Measurements from ENCODE around the gene NAGK. TPM values are rescaled to one million over a fixed set of nuclear protein-coding genes. Genes with fewer than 3 reads are reported as not detected.
A peak's percentile ranks its signal among the peaks of the same experiment; 100 is the strongest.
"Not testable (repeated sequence)": the region's sequence is repeated elsewhere in the genome, so short reads cannot be mapped to it uniquely, and the experiment has no call there.

The NAGK gene
- total RNA-seq, 1 donor from 2014 or later = 157 TPM

DNA sequence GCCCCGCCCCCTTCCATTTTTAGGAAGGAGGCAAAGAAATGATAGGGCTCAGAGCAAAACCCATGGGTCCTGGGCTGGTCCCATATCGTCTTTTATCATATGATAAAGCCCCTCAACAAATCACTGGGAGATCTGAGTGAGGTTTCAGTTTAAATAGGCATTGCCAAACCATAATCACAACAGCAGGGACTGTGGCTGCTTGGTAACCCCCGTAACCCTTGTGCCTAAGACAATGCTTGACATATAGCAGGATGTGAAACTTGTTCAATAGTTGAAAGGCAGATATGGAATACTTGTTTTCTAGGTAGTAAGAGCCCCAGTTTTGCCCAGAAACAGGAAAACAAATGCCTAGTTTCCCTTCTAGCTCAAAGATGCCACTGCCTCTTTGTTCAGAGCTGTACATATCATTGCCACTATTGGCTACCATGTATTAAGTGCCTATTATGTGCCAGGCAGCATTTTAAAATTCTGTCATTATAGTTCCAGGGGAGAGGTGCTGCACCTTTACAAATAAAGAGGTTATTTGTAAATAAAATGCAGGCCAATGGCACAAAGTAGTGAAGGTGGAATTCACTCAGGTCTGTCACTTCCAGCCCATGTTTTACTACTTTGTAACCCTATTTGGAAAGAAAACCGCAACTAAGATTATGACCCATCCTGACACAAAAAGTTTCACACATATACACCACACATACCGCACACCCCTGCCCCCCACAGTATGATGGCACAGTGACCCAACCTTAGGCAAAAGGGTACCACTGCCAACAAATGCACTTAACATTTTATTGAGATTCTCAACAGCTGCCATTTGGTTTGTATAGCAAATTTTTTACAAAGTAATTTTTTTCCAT, 14.2 kb downstream of the NAGK start:
- no peak for DNase-seq (ENCODE audit: extremely low spot score, unreplicated experiment)
- TF ChIP-seq, protein P1, sequence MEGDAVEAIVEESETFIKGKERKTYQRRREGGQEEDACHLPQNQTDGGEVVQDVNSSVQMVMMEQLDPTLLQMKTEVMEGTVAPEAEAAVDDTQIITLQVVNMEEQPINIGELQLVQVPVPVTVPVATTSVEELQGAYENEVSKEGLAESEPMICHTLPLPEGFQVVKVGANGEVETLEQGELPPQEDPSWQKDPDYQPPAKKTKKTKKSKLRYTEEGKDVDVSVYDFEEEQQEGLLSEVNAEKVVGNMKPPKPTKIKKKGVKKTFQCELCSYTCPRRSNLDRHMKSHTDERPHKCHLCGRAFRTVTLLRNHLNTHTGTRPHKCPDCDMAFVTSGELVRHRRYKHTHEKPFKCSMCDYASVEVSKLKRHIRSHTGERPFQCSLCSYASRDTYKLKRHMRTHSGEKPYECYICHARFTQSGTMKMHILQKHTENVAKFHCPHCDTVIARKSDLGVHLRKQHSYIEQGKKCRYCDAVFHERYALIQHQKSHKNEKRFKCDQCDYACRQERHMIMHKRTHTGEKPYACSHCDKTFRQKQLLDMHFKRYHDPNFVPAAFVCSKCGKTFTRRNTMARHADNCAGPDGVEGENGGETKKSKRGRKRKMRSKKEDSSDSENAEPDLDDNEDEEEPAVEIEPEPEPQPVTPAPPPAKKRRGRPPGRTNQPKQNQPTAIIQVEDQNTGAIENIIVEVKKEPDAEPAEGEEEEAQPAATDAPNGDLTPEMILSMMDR (IDR thresholded peaks at IDR 0.05) = no peak
- no peak overlapping the region for H3K27ac Mint-ChIP-seq (ENCODE audit: unreplicated experiment)
- H3K27me3 Mint-ChIP-seq (ENCODE audit: unreplicated experiment) = peaks cover 22% of the 10 kb centered on the region
- no peaks in the 10 kb centered on the region for H3K4me1 Mint-ChIP-seq (ENCODE audit: unreplicated experiment)
- no peaks in the 10 kb centered on the region for H3K9me3 Mint-ChIP-seq (ENCODE audit: unreplicated experiment)
- peaks cover 11% of the 10 kb centered on the region for H3K36me3 Mint-ChIP-seq (ENCODE audit: unreplicated experiment)
- H3K4me3 Mint-ChIP-seq (ENCODE audit: unreplicated experiment) = no peak overlapping the region

DNA sequence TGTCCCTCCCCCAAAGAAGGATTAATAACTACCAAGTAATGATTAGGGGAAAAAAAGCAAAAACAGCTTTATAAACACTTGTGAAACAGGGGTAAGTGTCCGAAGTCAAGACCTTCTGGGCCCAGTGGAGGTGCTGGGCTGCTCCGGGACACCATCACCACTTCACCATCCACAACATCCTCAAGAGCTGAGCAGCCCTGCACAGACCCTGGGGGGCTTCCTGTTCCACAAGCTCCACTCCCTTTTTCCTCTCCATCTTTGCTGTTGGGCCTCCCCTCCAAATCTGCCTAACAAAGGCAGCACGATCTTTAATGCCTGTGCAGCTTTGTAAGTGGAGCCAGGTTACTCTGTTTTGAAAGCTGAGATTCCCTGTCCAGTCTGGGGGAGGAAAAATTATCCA, 14.8 kb downstream of the NAGK start:
- not testable (repeated sequence) for H3K9me3 Mint-ChIP-seq (ENCODE audit: unreplicated experiment); H3K4me3 Mint-ChIP-seq (ENCODE audit: unreplicated experiment); DNase-seq (ENCODE audit: extremely low spot score, unreplicated experiment); H3K36me3 Mint-ChIP-seq (ENCODE audit: unreplicated experiment); H3K4me1 Mint-ChIP-seq (ENCODE audit: unreplicated experiment); H3K27ac Mint-ChIP-seq (ENCODE audit: unreplicated experiment)
- H3K27me3 Mint-ChIP-seq (ENCODE audit: unreplicated experiment) = peaks cover 23% of the 10 kb centered on the region

DNA sequence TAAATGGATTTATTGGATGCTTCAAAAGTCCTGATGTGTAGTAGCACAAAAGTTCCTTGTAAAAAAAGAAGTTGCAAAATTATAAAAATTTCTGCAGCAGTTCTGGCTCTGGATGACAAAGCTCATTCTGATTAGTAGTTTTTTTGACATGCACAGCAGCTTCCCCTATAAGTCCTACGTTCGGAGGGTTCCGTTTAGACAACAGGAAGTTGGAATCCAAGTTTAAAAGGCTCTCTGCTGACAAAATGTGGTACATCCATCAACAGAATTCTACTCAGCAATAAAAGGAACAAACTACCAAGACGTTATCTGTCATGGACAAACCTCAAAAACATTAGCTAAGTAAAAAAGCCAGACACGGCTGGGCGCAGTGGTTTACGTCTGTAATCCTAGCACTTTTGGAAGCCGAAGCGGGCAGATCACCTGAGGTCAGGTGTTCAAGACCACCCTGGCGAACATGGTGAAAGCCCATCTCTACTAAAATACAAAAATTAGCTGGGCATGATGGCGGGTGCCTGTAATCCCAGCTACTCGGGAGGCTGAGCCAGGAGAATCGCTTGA, 15.4 kb downstream of the NAGK start:
- not testable (repeated sequence) for H3K27ac Mint-ChIP-seq (ENCODE audit: unreplicated experiment); DNase-seq (ENCODE audit: extremely low spot score, unreplicated experiment); H3K4me1 Mint-ChIP-seq (ENCODE audit: unreplicated experiment); H3K9me3 Mint-ChIP-seq (ENCODE audit: unreplicated experiment); H3K4me3 Mint-ChIP-seq (ENCODE audit: unreplicated experiment); H3K36me3 Mint-ChIP-seq (ENCODE audit: unreplicated experiment)
- peaks cover 28% of the 10 kb centered on the region for H3K27me3 Mint-ChIP-seq (ENCODE audit: unreplicated experiment)

DNA sequence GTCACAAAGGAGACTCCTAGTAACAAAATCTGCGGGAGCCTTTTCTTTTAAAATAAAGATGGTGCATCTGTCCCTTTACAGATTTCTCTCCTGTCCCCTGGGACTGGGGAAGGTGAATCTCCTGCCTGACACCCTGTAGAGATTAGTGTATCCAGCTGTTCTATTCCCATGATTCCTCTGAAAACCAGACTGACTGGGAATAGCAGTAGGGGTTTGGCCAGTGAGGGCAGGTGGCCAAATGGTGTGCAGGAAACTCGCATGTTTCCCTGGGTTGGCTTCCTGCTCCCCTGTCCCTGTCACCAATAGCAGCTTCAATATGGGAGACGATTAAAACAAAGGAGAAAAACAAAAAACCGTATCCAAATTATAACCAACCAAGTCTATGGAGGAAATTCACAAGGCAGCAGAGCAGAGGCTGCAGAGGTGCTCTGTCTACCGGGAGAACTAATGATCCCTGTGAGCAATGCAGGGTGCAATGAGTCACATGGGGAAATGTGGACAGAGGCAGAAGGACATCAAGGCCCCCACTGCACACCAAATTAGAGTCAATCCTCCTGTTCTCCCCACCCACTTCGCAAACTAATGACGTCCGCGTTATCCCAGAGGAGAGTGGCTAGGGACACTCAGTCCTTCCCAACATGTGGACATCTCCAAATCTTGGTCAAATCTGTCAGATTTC, 17.0 kb downstream of the NAGK start:
- H3K4me1 Mint-ChIP-seq (ENCODE audit: unreplicated experiment) = not testable (repeated sequence)
- peaks cover 43% of the 10 kb centered on the region for H3K27me3 Mint-ChIP-seq (ENCODE audit: unreplicated experiment)

DNA sequence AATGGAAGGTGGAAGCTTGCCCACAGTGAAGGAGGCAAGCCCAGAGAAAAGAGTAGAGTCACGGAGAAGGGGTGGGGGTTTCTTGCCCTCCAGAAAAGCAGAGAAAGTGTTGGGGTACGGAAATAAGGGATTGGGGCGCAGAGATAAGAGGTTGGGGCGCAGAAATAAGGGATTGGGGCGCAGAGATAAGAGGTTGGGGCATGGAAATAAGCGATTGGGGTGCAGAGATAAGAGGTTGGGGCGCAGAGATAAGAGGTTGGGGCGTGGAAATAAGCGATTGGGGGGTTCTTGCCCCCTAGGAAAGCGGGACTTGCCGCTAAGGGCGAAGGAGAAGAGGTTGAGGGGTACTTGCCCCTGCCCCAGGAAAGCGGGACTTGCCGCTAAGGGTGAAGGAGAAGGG, 21.0 kb downstream of the NAGK start:
- H3K4me3 Mint-ChIP-seq (ENCODE audit: unreplicated experiment); H3K36me3 Mint-ChIP-seq (ENCODE audit: unreplicated experiment); H3K27ac Mint-ChIP-seq (ENCODE audit: unreplicated experiment); H3K4me1 Mint-ChIP-seq (ENCODE audit: unreplicated experiment); H3K9me3 Mint-ChIP-seq (ENCODE audit: unreplicated experiment): not testable (repeated sequence)
- DNase-seq (ENCODE audit: extremely low spot score, unreplicated experiment) = peak; percentile 36
- peaks cover 44% of the 10 kb centered on the region for H3K27me3 Mint-ChIP-seq (ENCODE audit: unreplicated experiment)

More for the DNA sequence above, 17.0 kb downstream of the NAGK start:
- not testable (repeated sequence) for H3K27ac Mint-ChIP-seq (ENCODE audit: unreplicated experiment); DNase-seq (ENCODE audit: extremely low spot score, unreplicated experiment); H3K36me3 Mint-ChIP-seq (ENCODE audit: unreplicated experiment); H3K4me3 Mint-ChIP-seq (ENCODE audit: unreplicated experiment); H3K9me3 Mint-ChIP-seq (ENCODE audit: unreplicated experiment)

DNA sequence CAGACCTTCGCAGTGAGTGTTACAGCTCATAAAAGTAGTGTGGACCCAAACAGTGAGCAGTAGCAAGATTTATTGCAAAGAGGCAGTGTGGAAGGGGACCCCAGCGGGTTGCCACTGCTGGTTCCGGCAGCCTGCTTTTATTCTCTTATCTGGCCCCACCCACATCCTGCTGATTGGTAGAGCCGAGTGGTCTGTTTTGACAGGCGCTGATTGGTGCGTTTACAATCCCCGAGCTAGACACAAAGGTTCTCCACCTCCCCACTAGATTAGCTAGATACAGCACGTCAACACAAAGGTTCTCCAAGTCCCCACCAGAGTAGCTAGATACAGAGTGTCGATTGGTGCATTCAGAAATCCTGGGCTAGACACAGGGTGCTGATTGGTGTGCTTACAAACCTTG, 23.4 kb downstream of the NAGK start:
- not testable (repeated sequence) for DNase-seq (ENCODE audit: extremely low spot score, unreplicated experiment); H3K9me3 Mint-ChIP-seq (ENCODE audit: unreplicated experiment); H3K4me3 Mint-ChIP-seq (ENCODE audit: unreplicated experiment); H3K27ac Mint-ChIP-seq (ENCODE audit: unreplicated experiment); H3K4me1 Mint-ChIP-seq (ENCODE audit: unreplicated experiment); H3K36me3 Mint-ChIP-seq (ENCODE audit: unreplicated experiment)
- H3K27me3 Mint-ChIP-seq (ENCODE audit: unreplicated experiment) = peaks cover 36% of the 10 kb centered on the region

DNA sequence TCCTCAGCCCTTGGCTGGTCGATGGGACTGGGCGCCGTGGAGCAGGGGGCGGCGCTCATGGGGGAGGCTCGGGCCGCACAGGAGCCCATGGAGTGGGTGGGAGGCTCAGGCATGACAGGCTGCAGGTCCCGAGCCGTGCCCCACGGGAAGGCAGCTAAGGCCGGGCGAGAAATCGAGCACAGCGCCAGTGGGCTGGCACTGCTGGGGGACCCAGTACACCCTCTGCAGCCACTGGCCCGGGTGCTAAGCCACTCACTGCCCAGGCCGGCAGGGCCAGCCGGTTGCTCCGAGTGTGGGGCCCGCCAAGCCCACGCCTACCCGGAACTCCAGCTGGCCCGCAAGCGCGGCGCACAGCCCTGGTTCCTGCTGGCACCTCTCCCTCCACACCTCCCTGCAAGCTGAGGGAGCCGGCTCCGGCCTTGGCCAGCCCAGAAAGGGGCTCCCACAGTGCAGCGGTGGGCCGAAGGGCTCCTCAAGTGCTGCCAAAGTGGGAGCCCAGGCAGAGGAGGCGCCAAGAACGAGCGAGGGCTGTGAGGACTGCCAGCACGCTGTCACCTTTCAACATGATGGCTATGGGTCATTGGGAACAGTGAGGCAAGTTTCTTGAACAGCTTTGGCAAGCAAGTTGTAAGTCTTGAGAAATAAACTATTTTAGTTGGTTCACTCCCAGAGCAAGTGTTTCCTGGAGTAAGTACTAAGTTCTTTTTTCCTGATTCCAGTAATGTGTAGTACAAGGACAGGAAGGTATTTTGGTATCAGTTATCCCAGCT, 24.2 kb downstream of the NAGK start:
- not testable (repeated sequence) for H3K4me1 Mint-ChIP-seq (ENCODE audit: unreplicated experiment); H3K27ac Mint-ChIP-seq (ENCODE audit: unreplicated experiment); H3K9me3 Mint-ChIP-seq (ENCODE audit: unreplicated experiment); DNase-seq (ENCODE audit: extremely low spot score, unreplicated experiment); H3K36me3 Mint-ChIP-seq (ENCODE audit: unreplicated experiment); H3K4me3 Mint-ChIP-seq (ENCODE audit: unreplicated experiment)
- peaks cover 30% of the 10 kb centered on the region for H3K27me3 Mint-ChIP-seq (ENCODE audit: unreplicated experiment)

All from osteocyte (in vitro differentiated cells).